ENCODE data around the gene ARIH2. TPM values are rescaled to one million over a fixed set of nuclear protein-coding genes. Genes with fewer than 3 reads are reported as not detected.

ARIH2 gene
- total and polyA plus RNA-seq, 2 experiments from 2014 or later = 76.4 to 118 TPM

DNA sequence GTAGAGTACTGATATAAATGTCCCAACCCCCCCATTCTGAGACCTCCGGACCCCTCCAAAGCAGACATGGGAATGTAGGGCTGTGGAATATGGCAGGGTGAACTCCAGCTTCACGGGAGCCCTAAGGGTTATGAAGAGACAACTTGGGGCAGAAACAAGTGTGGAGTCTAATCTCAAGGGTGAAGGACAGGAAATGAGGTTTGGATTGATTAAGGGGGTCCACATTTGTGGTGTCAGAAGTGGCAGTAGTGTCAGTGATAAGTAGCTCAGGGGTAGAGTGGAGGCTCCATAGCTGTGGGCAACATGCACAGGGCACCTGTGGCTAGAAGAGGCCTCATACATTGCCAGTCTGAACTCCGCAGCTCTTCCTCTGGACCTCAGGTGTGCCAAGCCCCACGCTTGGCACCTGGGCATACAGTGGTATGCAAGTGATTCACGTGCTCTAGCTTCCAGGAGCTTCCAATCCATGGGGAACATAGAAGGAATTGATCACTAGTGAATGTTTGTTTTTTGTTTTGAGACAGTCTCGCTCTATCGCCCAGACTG, 67.3 kb downstream of the ARIH2 start:
- Histone ChIP-seq H3K4me1 (ENCODE audit: insufficient read depth) (peaks cover 5% of the 10 kb centered on the region; the same call in 1 of the 2 replicates), H3F3A (replicated peaks; ENCODE audit: low read depth) (0 out of 2 replicates have a peak, but pooled peaks cover 10% of the 10 kb centered on the region), H3K27ac (ENCODE audit: low read depth) (0 out of 2 replicates have a peak overlapping the region, but pooled peaks have one; percentile 19), H4K20me1 (replicated peaks; ENCODE audit: insufficient read depth) (peaks cover 25% of the 10 kb centered on the region), H3K79me2 (replicated peaks; ENCODE audit: insufficient read depth) (peaks cover 4% of the 10 kb centered on the region; the same call in 1 of the 2 replicates), H3K4me3 (no peak overlapping the region), H3K9me2 (ENCODE audit: insufficient read depth) (no peaks in the 10 kb centered on the region), H3K4me2 (no peak overlapping the region), H3K36me3 (ENCODE audit: insufficient read depth) (peaks cover 10% of the 10 kb centered on the region), H3K27me3 (ENCODE audit: insufficient read depth) (no peaks in the 10 kb centered on the region), H2AFZ (no peak overlapping the region)
- TF ChIP-seq EZH2phosphoT487 (IDR thresholded peaks at IDR 0.05; ENCODE audit: unreplicated experiment) (no peak), JUNB (IDR thresholded peaks at IDR 0.05; ENCODE audit: unreplicated experiment) (no peak), ZNF114 (CRISPR knock-in tag; IDR thresholded peaks at IDR 0.05) (no peak), CTCF (conservative IDR thresholded peaks at IDR 0.05; ENCODE audit: low read depth in 2 of 2) (no peak), EZH2 (IDR thresholded peaks at IDR 0.05; ENCODE audit: low read depth, unreplicated experiment) (no peak), ZNF331 (CRISPR knock-in tag; IDR thresholded peaks at IDR 0.05; ENCODE audit: low read depth) (no peak), POLR2AphosphoS5 (IDR thresholded peaks at IDR 0.05; ENCODE audit: low read depth) (no peak)
- peak overlapping the region; percentile 11; the same call in 1 of the 2 replicates for H3K27ac Mint-ChIP-seq
- ATAC-seq (no peak), DNase-seq (ENCODE audit: low spot score) (no peak)
- H3K4me3 Mint-ChIP-seq = no peak overlapping the region
- peaks cover 10% of the 10 kb centered on the region for H3K4me1 Mint-ChIP-seq
- peaks cover 56% of the 10 kb centered on the region for H3K36me3 Mint-ChIP-seq (ENCODE audit: low read depth)
- peaks cover 29% of the 10 kb centered on the region for H3K27me3 Mint-ChIP-seq (ENCODE audit: insufficient read depth, low read depth, poor library complexity)
- no peaks in the 10 kb centered on the region for H3K9me3 Mint-ChIP-seq

GRCh38 chr3:48989126-48989795, 70.6 kb downstream of the ARIH2 start:
- peak overlapping the region; percentile 94; the same call in 1 of the 2 replicates for H2AFZ ChIP-seq
- Mint-ChIP-seq H3K27ac (peak overlapping the region; percentile 96), H3K4me1 (peaks cover 19% of the 10 kb centered on the region), H3K36me3 (ENCODE audit: low read depth) (peaks cover 36% of the 10 kb centered on the region), H3K27me3 (ENCODE audit: insufficient read depth, low read depth, poor library complexity) (peaks cover 22% of the 10 kb centered on the region), H3K9me3 (no peaks in the 10 kb centered on the region), H3K4me3 (peak overlapping the region; percentile 93)
- H4K20me1 ChIP-seq (replicated peaks; ENCODE audit: insufficient read depth) = peaks cover 14% of the 10 kb centered on the region
- H3K4me1 ChIP-seq (ENCODE audit: insufficient read depth) = peaks cover 14% of the 10 kb centered on the region; the same call in 1 of the 2 replicates
- H3K79me2 ChIP-seq (replicated peaks; ENCODE audit: insufficient read depth) = peaks cover 18% of the 10 kb centered on the region
- H3K27me3 ChIP-seq (ENCODE audit: insufficient read depth) = no peaks in the 10 kb centered on the region
- H3K27ac ChIP-seq (ENCODE audit: low read depth) = peak overlapping the region; percentile 86
- no peak for TF ChIP-seq EZH2phosphoT487 (IDR thresholded peaks at IDR 0.05; ENCODE audit: unreplicated experiment)
- no peaks in the 10 kb centered on the region; the same call in 1 of the 2 replicates for H3K36me3 ChIP-seq (ENCODE audit: insufficient read depth)
- H3F3A ChIP-seq (replicated peaks; ENCODE audit: low read depth) = 0 out of 2 replicates have a peak, but pooled peaks cover 4% of the 10 kb centered on the region
- DNase-seq (ENCODE audit: low spot score) (no peak), ATAC-seq (peak; percentile 14)
- H3K9me2 ChIP-seq (ENCODE audit: insufficient read depth) = no peaks in the 10 kb centered on the region
- H3K4me3 ChIP-seq = peak overlapping the region; percentile 91
- H3K4me2 ChIP-seq = peak overlapping the region; percentile 97
